Measurements from ENCODE around the gene HEPN1.

HEPN1 gene

DNA sequence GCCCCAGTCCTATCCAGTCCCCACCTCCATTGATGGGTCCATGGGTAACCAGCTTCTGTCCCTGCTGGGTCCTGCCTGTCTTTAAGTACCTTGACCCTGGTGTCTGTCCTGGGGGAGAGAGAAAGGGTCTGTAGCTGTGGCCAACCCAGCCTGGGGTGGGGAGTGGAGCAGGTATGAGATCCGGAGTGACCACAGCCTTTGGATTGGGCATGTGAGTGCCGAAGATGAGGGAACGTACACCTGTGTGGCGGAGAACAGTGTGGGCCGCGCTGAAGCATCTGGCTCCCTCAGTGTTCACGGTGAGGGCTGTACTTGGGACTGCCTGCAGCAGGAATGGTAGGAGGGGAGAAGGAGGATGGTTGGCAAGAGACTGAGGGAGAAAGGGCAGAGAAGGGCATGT lies 48.6 kb upstream of the HEPN1 start:
- TF ChIP-seq EZH2 (IDR thresholded peaks at IDR 0.05; ENCODE audit: borderline replicate concordance, low read length) (no peak), CTCF (IDR thresholded peaks at IDR 0.05; ENCODE audit: low read length) (no peak)
- H3K27me3 ChIP-seq (ENCODE audit: insufficient read depth, low read length), result no peaks in the 10 kb centered on the region

GRCh38 chr11:124872280-124872679 lies 46.8 kb upstream of the HEPN1 start:
- Histone ChIP-seq H3K9me2 (ENCODE audit: low read depth, low read length) (no peaks in the 10 kb centered on the region), H2AFZ (ENCODE audit: low read length) (no peak overlapping the region), H3F3A (ENCODE audit: insufficient read depth, low read length) (no peaks in the 10 kb centered on the region), H3K27me3 (ENCODE audit: insufficient read depth, low read length) (no peaks in the 10 kb centered on the region; the same call in 1 of the 2 replicates), H3K79me2 (ENCODE audit: insufficient read depth, low read length) (no peaks in the 10 kb centered on the region), H3K4me1 (ENCODE audit: insufficient read depth, low read length, severe bottlenecking) (peaks cover 4% of the 10 kb centered on the region), H3K9ac (ENCODE audit: low read length) (no peak overlapping the region), H3K4me3 (ENCODE audit: low read depth, low read length, poor library complexity, severe bottlenecking) (no peak overlapping the region), H3K27ac (ENCODE audit: low read depth, low read length, poor library complexity, severe bottlenecking) (no peak overlapping the region), H4K20me1 (ENCODE audit: insufficient read depth, low read length) (no peaks in the 10 kb centered on the region), H3K9me3 (ENCODE audit: low read length) (no peaks in the 10 kb centered on the region), H3K36me3 (ENCODE audit: insufficient read depth, low read length) (no peaks in the 10 kb centered on the region), H3K4me2 (ENCODE audit: low read length) (no peak overlapping the region)
- no peak for TF ChIP-seq EZH2 (IDR thresholded peaks at IDR 0.05; ENCODE audit: borderline replicate concordance, low read length)
- TF ChIP-seq CTCF (IDR thresholded peaks at IDR 0.05; ENCODE audit: low read length), result no peak

More for the DNA sequence above, 48.6 kb upstream of the HEPN1 start:
- Histone ChIP-seq H3K4me2 (ENCODE audit: low read length) (no peak overlapping the region), H3K4me3 (ENCODE audit: low read depth, low read length, poor library complexity, severe bottlenecking) (no peak overlapping the region), H4K20me1 (ENCODE audit: insufficient read depth, low read length) (no peaks in the 10 kb centered on the region), H3K79me2 (ENCODE audit: insufficient read depth, low read length) (no peaks in the 10 kb centered on the region), H3F3A (ENCODE audit: insufficient read depth, low read length) (no peaks in the 10 kb centered on the region), H3K9me2 (ENCODE audit: low read depth, low read length) (no peaks in the 10 kb centered on the region), H3K9ac (ENCODE audit: low read length) (no peak overlapping the region), H2AFZ (ENCODE audit: low read length) (no peak overlapping the region), H3K9me3 (ENCODE audit: low read length) (no peaks in the 10 kb centered on the region), H3K27ac (ENCODE audit: low read depth, low read length, poor library complexity, severe bottlenecking) (no peak overlapping the region), H3K4me1 (ENCODE audit: insufficient read depth, low read length, severe bottlenecking) (no peaks in the 10 kb centered on the region), H3K36me3 (ENCODE audit: insufficient read depth, low read length) (no peaks in the 10 kb centered on the region)

GRCh38 chr11:124872741-124873140 lies 46.3 kb upstream of the HEPN1 start:
- no peak overlapping the region for H3K4me2 ChIP-seq (ENCODE audit: low read length)
- no peaks in the 10 kb centered on the region for H3K9me3 ChIP-seq (ENCODE audit: low read length)
- TF ChIP-seq EZH2 (IDR thresholded peaks at IDR 0.05; ENCODE audit: borderline replicate concordance, low read length) (no peak), CTCF (IDR thresholded peaks at IDR 0.05; ENCODE audit: low read length) (no peak)
- H3K4me1 ChIP-seq (ENCODE audit: insufficient read depth, low read length, severe bottlenecking), result peaks cover 4% of the 10 kb centered on the region
- H3K79me2 ChIP-seq (ENCODE audit: insufficient read depth, low read length), result no peaks in the 10 kb centered on the region
- no peaks in the 10 kb centered on the region for H3K36me3 ChIP-seq (ENCODE audit: insufficient read depth, low read length)
- no peaks in the 10 kb centered on the region for H4K20me1 ChIP-seq (ENCODE audit: insufficient read depth, low read length)
- no peak overlapping the region for H3K9ac ChIP-seq (ENCODE audit: low read length)
- H3K9me2 ChIP-seq (ENCODE audit: low read depth, low read length), result no peaks in the 10 kb centered on the region
- H3K27ac ChIP-seq (ENCODE audit: low read depth, low read length, poor library complexity, severe bottlenecking), result no peak overlapping the region
- H3K4me3 ChIP-seq (ENCODE audit: low read depth, low read length, poor library complexity, severe bottlenecking), result no peak overlapping the region
- H3K27me3 ChIP-seq (ENCODE audit: insufficient read depth, low read length), result no peaks in the 10 kb centered on the region; the same call in 1 of the 2 replicates
- no peak overlapping the region for H2AFZ ChIP-seq (ENCODE audit: low read length)
- no peaks in the 10 kb centered on the region for H3F3A ChIP-seq (ENCODE audit: insufficient read depth, low read length)
